Body of pancreas (tissue), 4 donors: Measurements from ENCODE around the gene SLC38A5.

Experiments used
- CTCF ChIP-seq, 7 experiments: fragments of 450-650 bp in 4 of 7; fragments of 200-600 bp in 3 of 7; sonication (generic) in 3 of 7; IDR thresholded peaks; one replicate each; pipeline ENCODE4 v1.5.1; 2016 to 2019; ENCODE audit warnings: antibody characterized with exemption in 7 of 7
- POLR2A ChIP-seq, 3 donors: fragments of 450-650 bp; IDR thresholded peaks; one replicate each; pipeline ENCODE4 v1.6.1; 2016; ENCODE audit warnings: antibody characterized with exemption in 3 of 3, mild to moderate bottlenecking in 2 of 3

- no peak for TF ChIP-seq CTCF (IDR thresholded peaks at IDR 0.05)
- no peak for TF ChIP-seq POLR2A (IDR thresholded peaks at IDR 0.05)
These were observed 5.2 kb upstream of the SLC38A5 start for GRCh38 chrX:48475296-48475695.
